ENCODE data around the gene MCC.

Gene MCC

GRCh38 chr5:113319256-113320053 is 168.8 kb downstream of the MCC start:
- DNase-seq (ENCODE audit: low read depth), result no peak

GRCh38 chr5:113317636-113318035 is 170.6 kb downstream of the MCC start:
- DNase-seq (ENCODE audit: low read depth), result no peak

- DNase-seq (ENCODE audit: low read depth), result no peak
Measured at GRCh38 chr5:113311301-113311700, 177.0 kb downstream of the MCC start.

GRCh38 chr5:113302120-113302519 is 186.1 kb downstream of the MCC start:
- DNase-seq (ENCODE audit: low read depth), result no peak

GRCh38 chr5:113299591-113299990 is 188.7 kb downstream of the MCC start:
- no peak for DNase-seq (ENCODE audit: low read depth)

GRCh38 chr5:113296676-113297075 is 191.6 kb downstream of the MCC start:
- no peak for DNase-seq (ENCODE audit: low read depth)

GRCh38 chr5:113295111-113295539 is 193.1 kb downstream of the MCC start:
- no peak for DNase-seq (ENCODE audit: low read depth)

GRCh38 chr5:113294311-113295110 is 193.7 kb downstream of the MCC start:
- peak; percentile 49 for DNase-seq (ENCODE audit: low read depth)

GRCh38 chr5:113293975-113294310 is 194.3 kb downstream of the MCC start:
- DNase-seq (ENCODE audit: low read depth), result no peak

- no peak for DNase-seq (ENCODE audit: low read depth)
Measured at GRCh38 chr5:113293068-113293974, 194.9 kb downstream of the MCC start.

GRCh38 chr5:113292462-113292861 is 195.8 kb downstream of the MCC start:
- no peak for DNase-seq (ENCODE audit: low read depth)

GRCh38 chr5:113283558-113283957 is 204.7 kb downstream of the MCC start:
- no peak for DNase-seq (ENCODE audit: low read depth)

GRCh38 chr5:113282472-113282871 is 205.8 kb downstream of the MCC start:
- DNase-seq (ENCODE audit: low read depth), result no peak

GRCh38 chr5:113281194-113281593 is 207.1 kb downstream of the MCC start:
- DNase-seq (ENCODE audit: low read depth), result no peak

GRCh38 chr5:113280541-113280940 is 207.7 kb downstream of the MCC start:
- no peak for DNase-seq (ENCODE audit: low read depth)

- DNase-seq (ENCODE audit: low read depth), result no peak
Measured at GRCh38 chr5:113278976-113279375, 209.3 kb downstream of the MCC start.

GRCh38 chr5:113276493-113276892 is 211.8 kb downstream of the MCC start:
- no peak for DNase-seq (ENCODE audit: low read depth)

- DNase-seq (ENCODE audit: low read depth), result no peak
Measured at GRCh38 chr5:113276001-113276400, 212.3 kb downstream of the MCC start.

GRCh38 chr5:113274836-113275414 is 213.3 kb downstream of the MCC start:
- DNase-seq (ENCODE audit: low read depth), result no peak

GRCh38 chr5:113273948-113274347 is 214.3 kb downstream of the MCC start:
- no peak for DNase-seq (ENCODE audit: low read depth)

GRCh38 chr5:113271745-113272454 is 216.4 kb downstream of the MCC start:
- no peak for DNase-seq (ENCODE audit: low read depth)

All from stimulated activated CD8-positive, alpha-beta memory T cell treated with anti-CD3 and anti-CD28 coated beads, Interleukin-15, amount 100 ng/mL, for 1 hour (primary cell).